IMR-90 (cell line): ENCODE data around the gene RNF123. TPM values are rescaled to one million over a fixed set of nuclear protein-coding genes. Genes with fewer than 3 reads are reported as not detected.

Experiments
- ATAC-seq: fragments of 200-7000 bp; cut with Tn5 transposase; 2 replicates; pipeline ENCODE4 v1.9.1; 2020; ENCODE audit warnings: low read depth, mild to moderate bottlenecking, moderate library complexity
- BruUV-seq: library from RNA; stranded (reverse); fragments of 400-500 nt; replicated peaks from 2 replicates; lab custom pipeline; 2021; lab: Mats Ljungman, UMichigan
- CTCF ChIA-PET: fragments of 300-600 bp; formaldehyde crosslinking; extraction: SDS; loops from one replicate; lab custom pipeline; 2021; ENCODE audit warnings: antibody characterized with exemption; lab: Yijun Ruan, JAX
- POLR2A ChIA-PET: fragments of 300-600 bp; sonication (Branson Sonifier 250); formaldehyde crosslinking; loops from one replicate; lab custom pipeline; 2022; ENCODE audit warnings: antibody characterized with exemption; ENCODE audit not compliant: unreplicated experiment; lab: Charles Lee
- DNase-seq: peaks from one replicate; pipeline ENCODE4 v3.0.0; 2013
- H2AFZ ChIP-seq: replicated peaks from 2 replicates; pipeline ENCODE3; 2013; ENCODE audit warnings: low read length, mild to moderate bottlenecking; ENCODE audit not compliant: poor library complexity
- H2AK5ac ChIP-seq: 2 replicates; pipeline ENCODE4 v1.6.1; 2013; ENCODE audit warnings: low read depth, low read length, inconsistent platforms
- H2AK9ac ChIP-seq: replicated peaks from 2 replicates; pipeline ENCODE3; 2013; ENCODE audit warnings: mild to moderate bottlenecking, low read depth, low read length, moderate library complexity; ENCODE audit not compliant: poor library complexity
- H2BK120ac ChIP-seq: 2 replicates; pipeline ENCODE4 v1.6.1; 2013; ENCODE audit warnings: low read depth, low read length, inconsistent platforms
- H2BK15ac ChIP-seq: 3 replicates; pipeline ENCODE4 v1.6.1; 2013; ENCODE audit warnings: low read depth, low read length, inconsistent platforms
- H2BK20ac ChIP-seq: 2 replicates; pipeline ENCODE4 v1.6.1; 2013; ENCODE audit warnings: low read depth, mild to moderate bottlenecking, inconsistent platforms, low read length, moderate library complexity
- H2BK5ac ChIP-seq: 2 replicates; pipeline ENCODE4 v1.6.1; 2013; ENCODE audit warnings: mild to moderate bottlenecking, low read depth, low read length, inconsistent platforms; ENCODE audit not compliant: poor library complexity, severe bottlenecking
- H3K14ac ChIP-seq: replicated peaks from 2 replicates; pipeline ENCODE4 v1.6.1; 2013; ENCODE audit warnings: low read depth, low read length, inconsistent platforms
- H3K18ac ChIP-seq: 2 replicates; pipeline ENCODE4 v1.6.1; 2013; ENCODE audit warnings: low read depth, low read length, control low read depth
- H3K23ac ChIP-seq: 2 replicates; pipeline ENCODE4 v1.6.1; 2013; ENCODE audit warnings: low read depth, low read length, inconsistent platforms
- H3K27ac ChIP-seq: 2 replicates; pipeline ENCODE4 v1.5.1; 2013; ENCODE audit warnings: mild to moderate bottlenecking, control low read depth, low read length; ENCODE audit not compliant: insufficient read depth
- H3K27me3 ChIP-seq: 2 replicates; pipeline ENCODE4 v1.6.1; 2013; ENCODE audit warnings: low read length; ENCODE audit not compliant: control insufficient read depth, insufficient read depth
- H3K36me3 ChIP-seq: 2 replicates; pipeline ENCODE4 v1.6.1; 2013; ENCODE audit warnings: low read length, mixed read lengths; ENCODE audit not compliant: control insufficient read depth, insufficient read depth
- H3K4ac ChIP-seq: 2 replicates; pipeline ENCODE4 v1.6.1; 2013; ENCODE audit warnings: low read depth, low read length, inconsistent platforms
- H3K4me1 ChIP-seq: 2 replicates; pipeline ENCODE4 v1.6.1; 2013; ENCODE audit warnings: low read length, mixed read lengths; ENCODE audit not compliant: control insufficient read depth, insufficient read depth
- H3K4me2 ChIP-seq: 2 replicates; pipeline ENCODE4 v1.6.1; 2013; ENCODE audit warnings: low read depth, mild to moderate bottlenecking, control low read depth, low read length, moderate library complexity
- H3K4me3 ChIP-seq: 2 replicates; pipeline ENCODE4 v1.5.1; 2013; ENCODE audit warnings: low read depth, mild to moderate bottlenecking, control low read depth, low read length, moderate library complexity; ENCODE audit not compliant: insufficient read depth
- H3K56ac ChIP-seq: 2 replicates; pipeline ENCODE4 v1.6.1; 2013; ENCODE audit warnings: low read length, inconsistent platforms; ENCODE audit not compliant: insufficient read depth; ENCODE audit errors: extremely low read depth
- H3K79me1 ChIP-seq, 2 experiments: 2 replicates each; pipeline ENCODE4 v1.6.1; 2013; ENCODE audit warnings: low read length in 2 of 2, inconsistent platforms in 1 of 2, low read depth in 1 of 2
- H3K9ac ChIP-seq: 2 replicates; pipeline ENCODE4 v1.6.1; 2013; ENCODE audit warnings: low read depth, low read length, control low read depth
- H3K9me1 ChIP-seq: 2 replicates; pipeline ENCODE4 v1.6.1; 2013; ENCODE audit warnings: low read length, inconsistent platforms; ENCODE audit not compliant: insufficient read depth
- H3K9me3 ChIP-seq: 2 replicates; pipeline ENCODE4 v1.6.1; 2013; ENCODE audit warnings: low read length; ENCODE audit not compliant: control insufficient read depth, insufficient read depth
- H4K20me1 ChIP-seq: 2 replicates; pipeline ENCODE4 v1.6.1; 2013; ENCODE audit warnings: low read length, inconsistent platforms; ENCODE audit not compliant: insufficient read depth
- H4K5ac ChIP-seq: 2 replicates; pipeline ENCODE4 v1.6.1; 2013; ENCODE audit warnings: mild to moderate bottlenecking, low read depth, low read length, control low read depth
- H4K8ac ChIP-seq, 2 experiments: 2 replicates each; pipeline ENCODE4 v1.6.1; 2013; ENCODE audit warnings: low read depth in 2 of 2, low read length in 2 of 2, control low read depth in 1 of 2, inconsistent platforms in 1 of 2
- H4K91ac ChIP-seq: 2 replicates; pipeline ENCODE4 v1.6.1; 2013; ENCODE audit warnings: low read depth, low read length, inconsistent platforms; ENCODE audit not compliant: insufficient read depth
- CEBPB ChIP-seq: IDR thresholded peaks from 2 replicates; pipeline ENCODE4 v1.6.1; 2012; ENCODE audit warnings: low read depth, low read length, improper control_type of control experiment
- CHD1 ChIP-seq: IDR thresholded peaks from 2 replicates; pipeline ENCODE4 v1.6.1; 2012; ENCODE audit warnings: low read depth, low read length, improper control_type of control experiment
- FOS ChIP-seq: fragments of 150-350 bp; IDR thresholded peaks from 2 replicates; pipeline ENCODE4 v1.6.1; 2016; ENCODE audit warnings: low read depth, low read length
- MAZ ChIP-seq: IDR thresholded peaks from 2 replicates; pipeline ENCODE4 v1.6.1; 2012; ENCODE audit warnings: low read depth, mild to moderate bottlenecking, low read length, improper control_type of control experiment, moderate library complexity, borderline replicate concordance
- MXI1 ChIP-seq: IDR thresholded peaks from 2 replicates; pipeline ENCODE4 v1.6.1; 2012; ENCODE audit warnings: low read depth, mild to moderate bottlenecking, low read length, moderate library complexity, borderline replicate concordance
- NFE2L2 ChIP-seq: fragments of 150-350 bp; IDR thresholded peaks from 2 replicates; pipeline ENCODE4 v1.6.1; 2016; ENCODE audit warnings: low read depth, mild to moderate bottlenecking, low read length
- POLR2A ChIP-seq: IDR thresholded peaks from 2 replicates; pipeline ENCODE4 v1.6.1; 2012; ENCODE audit warnings: mild to moderate bottlenecking, low read depth, low read length
- RAD21 ChIP-seq: IDR thresholded peaks from 2 replicates; pipeline ENCODE4 v1.6.1; 2012; ENCODE audit warnings: low read length, improper control_type of control experiment
- WGBS, 2 experiments: methylation state at CpG; one replicate each; pipeline versions ENCODE4 v1.1.5 to v1.1.7; 2013; ENCODE audit warnings: missing lambda C conversion rate in 2 of 2; ENCODE audit not compliant: insufficient read length in 1 of 2; ENCODE audit errors: extremely low coverage in 2 of 2; 5-methylcytosine and 5-hydroxymethylcytosine counted together
- dilution Hi-C: fragments of 300-500 bp; cut with HindIII; formaldehyde crosslinking; loops from one replicate; pipeline ENCODE4 v1.14.3; 2018; ENCODE audit warnings: low sequenced_read_pairs; ENCODE audit not compliant: unreplicated experiment
- in situ Hi-C: fragments of 300-500 bp; cut with MboI; formaldehyde crosslinking; loops from 3 replicates; pipeline ENCODE4 v1.14.3; 2019; ENCODE audit warnings: low sequenced_read_pairs, inconsistent platforms, mixed read lengths
- intact Hi-C: fragments of 100-400 bp; cut with micrococcal nuclease; formaldehyde crosslinking; loops from 2 replicates; pipeline ENCODE4 v1.10.0; 2022
- polyA plus RNA-seq, 3 experiments: library from polyadenylated mRNA; depleted of rRNA; stranded (reverse); fragments of >200 nt; gene quantifications; 2 replicates each; pipeline ENCODE4 v1.2.3, GENCODE V29; 2012; ENCODE audit warnings: low replicate concordance in 1 of 3
- total RNA-seq: library from RNA; depleted of rRNA; stranded (reverse); fragments of >200 nt; gene quantifications from 2 replicates; pipeline ENCODE4 v1.2.3, GENCODE V29; 2012
- TF ChIP-seq, protein P1 (sequence below): conservative IDR thresholded peaks from 2 replicates; pipeline ENCODE4 v1.5.1; 2012; ENCODE audit warnings: mild to moderate bottlenecking, low read depth, low read length, improper control_type of control experiment
- TF ChIP-seq, protein P2 (sequence below): fragments of 150-350 bp; IDR thresholded peaks from 2 replicates; pipeline ENCODE4 v1.6.1; 2016; ENCODE audit warnings: low read depth, mild to moderate bottlenecking, low read length, moderate library complexity, borderline replicate concordance

The RNF123 gene
- total and polyA plus RNA-seq, 2 of the 4 experiments (the other 2 are of a cell fraction): 13.4 to 37.7 TPM

GRCh38 chr3:49703956-49704355 lies 14.6 kb downstream of the RNF123 start:
- Histone ChIP-seq H3K4ac (no peak overlapping the region), H3K14ac (no peak overlapping the region), H3K4me3 (no peak overlapping the region), H3K36me3 (peaks cover 44% of the 10 kb centered on the region), H2AFZ (no peak overlapping the region), H3K79me1 (no peaks in the 10 kb centered on the region), H2BK15ac (no peak overlapping the region), H3K23ac (no peak overlapping the region), H3K9me1 (no peaks in the 10 kb centered on the region), H3K18ac (no peak overlapping the region), H2BK120ac (no peak overlapping the region), H2AK5ac (no peak overlapping the region), H4K20me1 (peaks cover 7% of the 10 kb centered on the region; the same call in 1 of the 2 replicates), H3K4me2 (no peak overlapping the region), H3K9me3 (no peaks in the 10 kb centered on the region), H4K91ac (no peak overlapping the region), H2BK5ac (no peak overlapping the region), H4K8ac (no peak overlapping the region), H3K27me3 (no peaks in the 10 kb centered on the region), H4K5ac (no peak overlapping the region), H3K27ac (no peak overlapping the region), H3K9ac (no peak overlapping the region), H3K4me1 (no peaks in the 10 kb centered on the region), H2BK20ac (no peak overlapping the region), H3K56ac (no peak overlapping the region), H2AK9ac (peak overlapping the region; percentile 85)
- TF ChIP-seq MAZ (no peak), CEBPB (no peak), FOS (no peak), NFE2L2 (no peak), CHD1 (no peak), RAD21 (no peak), POLR2A (no peak), MXI1 (no peak)
- TF ChIP-seq, protein P1, sequence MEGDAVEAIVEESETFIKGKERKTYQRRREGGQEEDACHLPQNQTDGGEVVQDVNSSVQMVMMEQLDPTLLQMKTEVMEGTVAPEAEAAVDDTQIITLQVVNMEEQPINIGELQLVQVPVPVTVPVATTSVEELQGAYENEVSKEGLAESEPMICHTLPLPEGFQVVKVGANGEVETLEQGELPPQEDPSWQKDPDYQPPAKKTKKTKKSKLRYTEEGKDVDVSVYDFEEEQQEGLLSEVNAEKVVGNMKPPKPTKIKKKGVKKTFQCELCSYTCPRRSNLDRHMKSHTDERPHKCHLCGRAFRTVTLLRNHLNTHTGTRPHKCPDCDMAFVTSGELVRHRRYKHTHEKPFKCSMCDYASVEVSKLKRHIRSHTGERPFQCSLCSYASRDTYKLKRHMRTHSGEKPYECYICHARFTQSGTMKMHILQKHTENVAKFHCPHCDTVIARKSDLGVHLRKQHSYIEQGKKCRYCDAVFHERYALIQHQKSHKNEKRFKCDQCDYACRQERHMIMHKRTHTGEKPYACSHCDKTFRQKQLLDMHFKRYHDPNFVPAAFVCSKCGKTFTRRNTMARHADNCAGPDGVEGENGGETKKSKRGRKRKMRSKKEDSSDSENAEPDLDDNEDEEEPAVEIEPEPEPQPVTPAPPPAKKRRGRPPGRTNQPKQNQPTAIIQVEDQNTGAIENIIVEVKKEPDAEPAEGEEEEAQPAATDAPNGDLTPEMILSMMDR: no peak
- TF ChIP-seq, protein P2, sequence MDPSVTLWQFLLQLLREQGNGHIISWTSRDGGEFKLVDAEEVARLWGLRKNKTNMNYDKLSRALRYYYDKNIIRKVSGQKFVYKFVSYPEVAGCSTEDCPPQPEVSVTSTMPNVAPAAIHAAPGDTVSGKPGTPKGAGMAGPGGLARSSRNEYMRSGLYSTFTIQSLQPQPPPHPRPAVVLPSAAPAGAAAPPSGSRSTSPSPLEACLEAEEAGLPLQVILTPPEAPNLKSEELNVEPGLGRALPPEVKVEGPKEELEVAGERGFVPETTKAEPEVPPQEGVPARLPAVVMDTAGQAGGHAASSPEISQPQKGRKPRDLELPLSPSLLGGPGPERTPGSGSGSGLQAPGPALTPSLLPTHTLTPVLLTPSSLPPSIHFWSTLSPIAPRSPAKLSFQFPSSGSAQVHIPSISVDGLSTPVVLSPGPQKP: no peak
- 92% methylated on average over 7 of the region's 7 CpGs; no CpG with 5 or more reads in 1 of the 2 experiments for WGBS, 2 experiments
- ATAC-seq: no peak
- no TSS peak for BruUV-seq
- CTCF ChIA-PET: interaction anchor here (0.5 kb wide), 1 partner anchor 258 kb away, joined by 3 read pairs; no protein-coding TSS in a partner anchor
- no peak for DNase-seq
- dilution Hi-C loops (no loop called here), in situ Hi-C loops (loop anchor here (5.0 kb wide), 2 partner anchors 138 to 203 kb away; no protein-coding TSS in a partner anchor), intact Hi-C loops (loop anchor here (1.0 to 10.0 kb wide), 3 partner anchors 135 to 391 kb away; no protein-coding TSS in a partner anchor)
- POLR2A ChIA-PET: no interaction called here
